GM18508 (cell line): ENCODE results near the gene EMID1.

ENCODE experiments used
- ATAC-seq: cut with Tn5 transposase; IDR thresholded peaks from one replicate; pipeline ENCODE4 v1.9.1; 2021; ENCODE audit warnings: moderate number of reproducible peaks; ENCODE audit not compliant: insufficient read depth, unreplicated experiment

Gene EMID1

DNA sequence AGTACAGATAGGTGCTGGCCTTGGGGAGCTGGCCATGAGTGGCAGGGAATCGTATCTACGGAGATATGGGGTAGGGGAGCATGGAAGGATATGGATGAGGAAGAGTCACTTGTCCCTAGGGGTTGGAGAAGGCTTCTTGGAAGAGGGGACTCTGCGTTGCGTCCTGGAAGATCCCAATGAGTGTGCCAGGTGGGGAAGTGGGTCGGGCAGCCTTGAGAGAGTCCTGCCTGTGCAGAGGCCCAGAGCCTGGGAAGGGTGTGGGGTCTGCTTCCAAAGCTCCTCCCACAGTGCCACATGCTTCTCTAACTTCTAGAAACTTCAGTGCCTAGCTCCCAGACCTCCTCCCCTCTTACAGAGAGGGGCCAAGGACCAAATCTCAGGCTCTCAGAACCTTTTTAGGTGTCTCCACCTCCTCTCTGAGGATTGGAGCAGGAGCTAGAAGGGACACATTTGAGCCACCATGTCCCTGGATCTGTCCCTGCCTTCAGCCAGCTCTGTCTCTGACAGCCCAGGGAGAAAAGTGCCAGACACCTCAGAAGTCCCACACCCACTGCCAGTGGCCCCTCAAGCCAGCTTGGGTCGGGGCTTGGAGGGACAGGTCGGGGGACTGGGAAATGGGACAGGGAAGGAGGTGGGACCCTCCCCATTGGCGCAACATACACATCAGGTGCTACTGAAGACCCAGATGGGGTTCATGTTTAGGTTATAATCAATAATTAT is 51.1 kb downstream of the EMID1 start:
- no peak for ATAC-seq

DNA sequence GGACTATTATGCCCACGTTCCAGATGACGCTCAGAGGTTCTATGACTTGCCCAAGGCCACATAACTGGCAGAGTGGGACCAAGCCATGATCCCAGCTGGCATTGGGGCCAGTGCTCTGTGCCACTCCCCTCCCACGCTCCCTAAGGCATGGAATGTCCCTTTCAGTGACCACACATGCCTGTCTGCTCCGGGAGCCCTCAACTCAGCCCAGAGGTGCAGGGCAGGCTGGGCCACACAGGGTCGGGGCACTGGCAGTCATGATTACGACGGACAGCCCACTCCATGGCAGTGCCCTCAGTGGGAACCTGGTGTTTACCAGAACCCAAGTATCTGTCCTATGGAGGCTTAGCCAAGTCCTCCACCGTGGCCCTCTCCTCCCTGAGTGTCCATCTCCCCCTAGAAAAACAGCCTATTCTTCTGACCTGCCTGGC is 52.1 kb downstream of the EMID1 start:
- no peak for ATAC-seq

DNA sequence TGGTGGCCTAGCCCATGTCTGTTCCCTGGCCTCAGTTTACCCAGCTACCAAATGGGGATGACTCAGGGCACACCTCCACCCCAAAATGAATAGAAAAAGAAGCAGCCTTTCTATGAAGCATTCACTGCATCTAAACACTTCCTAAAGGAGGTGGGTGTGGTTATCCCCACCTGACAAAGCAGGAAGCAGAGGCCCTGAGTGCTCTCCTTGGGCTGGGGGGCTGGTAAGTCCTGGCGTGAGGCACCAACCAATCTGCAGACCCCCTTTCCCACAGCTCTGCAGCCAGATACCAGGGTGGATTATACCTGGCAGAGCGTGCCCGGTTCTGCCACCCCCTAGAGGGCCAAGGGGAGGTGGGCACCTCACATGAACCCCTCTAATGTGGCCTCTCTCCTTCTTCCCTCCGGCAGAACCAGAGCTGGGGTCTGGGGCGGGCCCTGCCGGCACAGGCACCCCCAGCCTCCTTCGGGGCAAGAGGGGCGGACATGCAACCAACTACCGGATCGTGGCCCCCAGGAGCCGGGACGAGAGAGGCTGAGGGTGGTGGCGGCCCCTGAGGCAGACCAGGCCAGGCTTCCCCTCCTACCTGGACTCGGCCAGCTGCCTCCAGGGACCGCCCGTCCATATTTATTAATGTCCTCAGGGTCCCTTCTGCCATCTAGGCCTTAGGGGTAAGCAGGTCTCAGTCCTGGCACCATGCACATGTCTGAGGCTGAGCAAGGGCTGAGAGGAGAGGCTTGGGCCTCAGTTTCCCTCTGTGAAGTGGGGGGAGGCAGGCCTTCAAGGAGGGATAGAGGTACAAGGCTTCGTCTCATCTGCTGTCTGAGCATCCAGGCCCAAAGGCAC is 52.9 kb downstream of the EMID1 start:
- ATAC-seq: no peak

DNA sequence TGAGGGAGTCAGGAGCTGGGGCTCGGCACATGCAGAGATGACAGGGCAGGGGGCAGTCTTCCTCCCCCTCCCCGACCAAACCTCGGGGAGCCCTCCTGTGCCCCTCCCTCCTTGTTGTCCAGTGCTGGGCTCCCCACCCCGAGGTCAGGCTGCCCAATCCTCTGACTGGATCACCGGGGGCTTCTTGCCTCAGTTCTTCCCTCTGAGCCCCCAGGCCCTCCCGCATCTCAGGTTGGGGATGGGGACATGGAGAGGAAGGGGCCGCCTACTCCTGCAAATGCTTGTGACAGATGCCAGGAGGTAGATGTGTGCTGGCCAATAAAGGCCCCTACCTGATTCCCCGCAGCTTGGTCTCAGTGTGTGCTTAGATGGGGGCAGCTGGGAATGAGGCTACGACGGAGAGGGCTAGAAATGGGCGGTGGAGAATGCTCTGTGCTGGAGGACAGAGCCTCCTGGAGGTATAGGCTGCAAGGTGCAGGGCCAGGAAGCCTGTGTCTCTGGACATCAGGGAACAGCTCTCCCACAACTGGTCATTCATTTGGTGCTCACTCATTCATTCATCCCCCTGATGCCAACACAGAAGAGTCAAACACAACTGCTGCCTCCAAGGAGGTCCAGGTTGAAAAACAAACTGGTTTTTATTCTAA is 53.7 kb downstream of the EMID1 start:
- ATAC-seq: no peak

DNA sequence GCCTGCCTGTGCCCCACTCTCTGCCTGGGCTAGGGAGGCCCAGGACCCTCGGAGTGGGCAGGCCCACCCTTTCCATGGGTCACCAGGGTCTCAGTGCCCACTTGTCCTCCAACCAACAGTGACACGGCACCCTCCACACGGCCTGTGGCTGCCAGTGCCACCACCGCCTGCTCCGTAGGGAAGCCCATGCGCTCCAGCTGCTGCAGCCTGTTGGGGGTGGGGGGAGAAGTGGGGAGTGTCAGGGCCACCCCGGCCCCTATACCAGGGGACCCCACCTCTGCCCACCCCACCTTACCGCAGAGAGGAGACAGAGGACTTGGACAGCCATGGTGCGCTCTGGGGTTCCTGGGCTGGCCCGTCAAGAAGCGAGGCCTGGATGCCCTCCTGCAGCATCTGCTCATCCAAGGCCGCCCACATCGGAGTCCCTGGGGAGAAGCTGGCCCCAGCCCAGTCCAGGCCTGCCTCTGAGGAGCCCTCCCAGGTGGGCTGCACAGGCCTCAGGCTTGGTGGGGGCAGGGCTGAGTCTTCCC is 54.4 kb downstream of the EMID1 start:
- no peak for ATAC-seq

DNA sequence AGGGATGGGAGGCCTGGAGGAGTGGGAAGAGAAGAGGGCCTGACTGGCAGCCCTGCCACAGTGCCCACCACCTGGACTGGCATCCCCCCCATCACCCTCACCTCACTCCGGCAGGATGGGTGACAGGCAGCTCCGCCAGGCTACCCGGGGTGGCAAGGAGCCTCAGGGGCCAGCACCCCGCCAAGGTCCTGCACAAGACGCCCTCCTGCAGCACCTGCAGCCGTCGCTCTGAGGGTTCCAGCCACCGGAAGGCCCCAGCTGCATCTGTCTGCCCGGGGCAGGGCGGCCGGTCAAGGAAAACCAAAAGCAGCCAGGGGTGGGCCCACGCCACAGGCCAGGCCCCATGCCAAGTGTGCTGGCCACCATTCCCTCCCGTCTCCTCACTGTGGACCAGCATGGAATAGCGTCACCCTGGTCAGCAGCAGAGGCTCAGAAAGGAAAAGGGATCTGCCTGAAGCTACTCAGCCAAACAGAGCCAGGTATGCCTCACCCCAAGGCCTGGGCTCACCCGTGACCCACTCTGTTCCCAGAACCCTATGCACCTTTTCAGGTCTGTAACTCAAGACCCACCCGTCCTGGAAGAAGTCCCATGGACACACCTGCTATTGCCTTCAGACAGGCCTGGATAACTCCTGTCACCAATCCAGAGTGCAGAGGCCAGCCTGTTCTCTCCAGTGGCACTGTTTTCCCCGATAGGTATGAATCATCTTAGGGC is 55.1 kb downstream of the EMID1 start:
- no peak for ATAC-seq

DNA sequence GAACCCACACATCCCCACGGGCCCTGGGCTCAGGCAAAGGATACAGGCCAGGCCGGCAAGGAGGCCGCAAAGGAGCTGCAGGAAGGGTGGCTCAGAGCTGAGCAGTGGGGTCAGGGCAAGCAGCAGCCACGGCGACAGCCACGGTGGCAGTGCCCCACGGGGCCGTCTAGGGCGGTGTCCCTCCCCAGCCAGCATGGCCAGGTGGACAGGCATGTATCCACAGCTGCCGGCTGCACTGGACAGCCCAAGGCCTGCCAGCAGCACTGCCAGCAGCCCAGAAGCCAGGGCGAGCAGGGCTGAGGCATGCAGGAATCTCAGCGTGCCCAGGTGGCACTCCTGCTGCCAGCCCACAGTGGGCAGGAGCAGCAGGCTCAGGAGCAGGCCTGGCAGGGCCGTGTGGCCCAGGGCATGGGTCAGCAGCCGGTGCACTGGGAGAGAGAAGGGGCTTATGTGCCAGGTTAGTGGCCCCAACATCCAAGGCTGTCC is 58.1 kb downstream of the EMID1 start:
- no peak for ATAC-seq

DNA sequence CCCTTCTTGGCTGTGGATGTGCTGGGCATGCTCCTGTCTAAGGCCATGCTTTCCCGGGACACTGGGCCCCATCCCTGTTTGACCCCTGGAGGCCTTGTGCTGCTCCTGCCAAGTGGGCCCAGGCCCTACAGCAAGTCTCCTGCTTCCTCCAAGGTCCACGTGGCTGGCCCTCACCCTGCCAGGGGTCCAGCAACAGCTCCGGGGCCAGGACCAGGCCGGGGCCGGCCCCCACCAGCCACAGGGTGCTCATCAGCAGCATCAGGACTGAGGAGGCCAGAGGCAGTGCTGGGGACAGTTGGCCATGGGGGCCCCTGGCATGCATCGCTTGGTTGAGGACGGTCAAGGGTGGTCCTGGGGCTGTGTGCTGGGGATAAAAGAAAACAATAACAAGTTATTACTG is 59.6 kb downstream of the EMID1 start:
- ATAC-seq: no peak

DNA sequence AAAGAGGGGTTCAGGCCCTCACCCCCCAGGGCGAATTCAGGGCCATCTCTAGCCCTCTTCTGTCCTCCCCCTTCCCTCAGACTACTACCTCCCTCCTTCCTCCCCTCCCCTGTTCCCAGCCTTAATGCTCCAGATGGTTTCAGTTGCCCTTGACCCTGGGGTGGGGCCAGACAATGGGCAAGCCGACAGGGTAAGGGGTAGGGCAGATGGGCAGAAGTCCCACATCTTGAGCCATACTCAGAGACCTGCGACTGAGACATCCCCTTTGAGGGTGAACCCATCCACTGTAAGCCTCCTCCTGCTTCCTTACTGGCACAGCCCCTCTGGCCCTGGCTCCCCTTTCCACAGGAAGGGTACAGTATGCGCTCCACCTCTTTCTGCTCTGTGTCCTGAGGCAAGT is 60.2 kb downstream of the EMID1 start:
- no peak for ATAC-seq

DNA sequence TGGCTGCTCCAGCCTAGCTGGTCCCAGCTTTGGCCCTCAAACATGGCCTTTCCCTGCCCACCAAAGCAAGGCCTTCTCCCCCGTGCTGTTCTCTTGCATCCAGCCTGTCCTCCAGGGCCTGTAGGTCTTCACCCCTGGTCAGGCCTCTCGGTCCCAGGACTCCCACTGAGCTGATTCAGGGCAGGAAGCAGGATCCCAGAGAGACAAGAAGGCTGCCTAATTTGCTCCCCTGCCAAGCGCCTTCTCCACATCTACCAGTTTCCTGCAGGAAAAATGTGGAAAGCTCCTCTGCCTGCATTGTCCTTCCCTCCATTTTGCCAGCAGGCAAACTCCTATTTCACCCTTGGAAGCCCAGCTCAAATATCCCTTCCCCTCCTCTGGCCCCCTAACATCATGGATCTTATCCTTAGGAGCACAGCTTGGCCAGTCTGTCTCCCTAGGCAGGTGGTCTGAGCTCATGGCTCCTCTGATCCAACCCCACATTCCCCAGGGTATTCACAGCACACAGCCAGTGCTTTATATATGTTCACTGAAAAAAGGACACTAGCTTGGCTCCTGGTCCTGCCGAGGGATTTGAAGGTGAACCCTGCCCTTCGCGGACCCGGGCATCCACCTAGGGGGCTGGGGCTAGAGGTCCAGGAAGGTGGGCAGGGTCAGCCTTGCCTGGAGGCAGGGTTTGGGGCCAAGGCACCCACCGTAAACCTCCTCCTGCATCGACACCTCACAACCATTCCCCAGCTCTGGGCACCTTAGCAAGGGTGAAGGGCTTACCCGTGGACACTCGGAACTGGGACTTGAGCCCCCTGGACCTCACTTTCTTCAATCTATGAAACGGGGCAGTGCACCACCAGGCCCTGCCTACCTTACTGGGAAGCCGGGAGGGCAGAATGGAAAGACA is 61.1 kb downstream of the EMID1 start:
- ATAC-seq: no peak

DNA sequence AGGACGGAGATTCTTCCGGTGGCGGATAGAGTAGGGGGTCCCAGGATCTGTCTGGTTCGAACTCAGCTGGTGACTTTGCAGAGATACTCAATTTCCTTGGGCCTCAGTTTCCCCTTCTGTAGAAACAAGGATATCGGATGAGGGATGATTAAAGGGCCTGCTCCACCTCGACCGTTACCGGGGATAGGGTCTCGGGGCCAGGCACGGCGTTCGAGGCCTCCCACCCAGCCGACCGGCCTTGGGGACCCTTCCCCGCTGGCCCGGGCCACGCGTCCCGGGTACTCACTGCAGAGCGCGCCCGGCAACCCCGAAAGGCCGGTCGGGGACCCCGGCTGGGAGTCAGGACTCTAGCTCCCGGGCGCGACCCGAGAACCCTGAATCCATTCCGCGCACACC is 61.8 kb downstream of the EMID1 start:
- no peak for ATAC-seq

DNA sequence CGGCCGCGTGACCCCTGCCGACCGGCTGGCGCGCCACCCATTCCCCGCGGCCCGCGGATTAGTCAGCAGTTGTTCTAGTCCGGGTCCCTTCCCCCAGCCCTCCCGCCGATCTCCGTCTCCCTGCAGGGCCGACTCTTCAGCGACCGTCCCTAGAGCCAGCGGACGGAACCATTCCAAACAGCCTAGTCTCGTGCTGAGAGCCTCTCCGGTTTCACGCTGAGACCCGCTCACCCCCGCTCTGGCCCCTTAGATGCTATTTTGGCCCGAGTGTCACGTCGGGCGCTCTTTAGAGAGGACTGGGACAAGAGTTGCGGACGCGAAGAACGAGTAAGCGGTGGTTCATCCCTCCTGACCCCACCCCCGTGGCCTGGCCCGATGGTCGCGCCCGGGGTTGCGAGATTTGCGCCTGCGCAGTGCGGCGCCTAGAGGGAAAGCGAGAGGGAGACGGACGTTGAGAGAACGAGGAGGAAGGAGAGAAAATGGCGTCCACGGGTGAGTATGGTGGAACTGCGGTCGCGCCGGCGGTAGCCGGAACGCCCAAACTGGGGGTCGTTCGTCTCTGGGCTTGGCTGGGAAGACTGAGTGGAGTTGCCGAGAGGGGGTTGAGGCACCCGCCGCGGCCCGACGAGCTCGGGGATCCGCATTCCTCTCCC is 62.3 kb downstream of the EMID1 start, which contains the start of the genes EWSR1 and RHBDD3:
Gene EWSR1, plus strand, starts transcription at position 411 of the 653 bp plus-strand sequence. Its CDS starts 69 bp downstream, at position 480.
Gene RHBDD3, minus strand, starts transcription at position 124 of the 653 bp plus-strand sequence. CDS start 2,355 bp downstream, outside the sequence.
- ATAC-seq: no peak

DNA sequence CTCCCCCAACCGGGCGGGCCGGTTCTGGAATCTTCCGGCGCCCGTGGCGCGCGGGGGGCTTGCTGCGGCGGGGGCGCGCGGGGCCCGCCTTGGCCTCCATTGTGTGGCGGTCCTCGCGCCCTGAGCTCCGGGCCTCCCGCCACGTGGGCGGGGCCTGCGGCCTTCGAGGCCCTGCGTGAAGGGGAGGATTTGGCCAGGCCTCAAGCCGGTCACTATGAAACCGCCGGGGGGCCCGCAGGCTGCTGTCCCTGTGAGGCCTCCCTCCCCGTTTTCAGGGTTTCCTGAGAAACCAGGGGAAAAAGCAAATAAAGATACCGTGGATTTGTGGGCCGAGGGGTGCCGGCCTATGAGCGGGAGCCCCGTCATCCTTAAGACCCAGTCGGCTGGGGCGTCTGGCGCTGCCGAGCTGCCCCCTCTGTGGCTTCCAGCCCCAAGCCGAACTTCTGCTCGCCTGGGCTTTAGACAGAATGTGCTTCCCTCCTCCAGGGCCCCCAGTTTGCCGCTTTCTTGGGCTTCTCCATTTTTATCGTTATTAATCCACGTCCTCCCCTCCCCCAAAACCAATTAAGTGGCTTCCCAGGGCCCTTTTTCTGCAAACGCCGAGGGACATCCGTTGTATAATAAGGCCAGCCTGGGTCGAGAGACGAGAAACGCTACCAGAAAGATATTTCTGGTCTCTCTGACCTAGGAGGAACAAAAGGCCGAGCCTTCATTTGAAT is 63.0 kb downstream of the EMID1 start:
- ATAC-seq: no peak

DNA sequence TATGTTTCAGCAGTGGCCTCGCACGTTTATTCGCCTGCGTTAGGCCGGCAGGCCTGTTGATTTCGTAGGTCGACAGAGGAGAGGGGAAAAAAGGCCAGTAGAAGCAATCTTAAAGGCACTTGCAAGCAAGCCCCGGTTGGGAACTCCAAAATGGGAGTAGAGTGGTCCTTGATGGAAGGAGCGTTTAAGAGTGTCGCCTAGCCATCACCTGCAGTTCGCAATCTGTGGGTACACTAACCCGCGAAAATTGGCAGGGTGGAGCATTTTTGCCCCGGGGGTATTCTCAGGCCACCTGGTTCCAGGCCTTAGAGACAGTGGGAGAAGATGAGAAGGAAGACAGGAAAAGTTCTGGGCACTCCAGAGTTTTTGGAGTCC is 63.5 kb downstream of the EMID1 start:
- no peak for ATAC-seq

DNA sequence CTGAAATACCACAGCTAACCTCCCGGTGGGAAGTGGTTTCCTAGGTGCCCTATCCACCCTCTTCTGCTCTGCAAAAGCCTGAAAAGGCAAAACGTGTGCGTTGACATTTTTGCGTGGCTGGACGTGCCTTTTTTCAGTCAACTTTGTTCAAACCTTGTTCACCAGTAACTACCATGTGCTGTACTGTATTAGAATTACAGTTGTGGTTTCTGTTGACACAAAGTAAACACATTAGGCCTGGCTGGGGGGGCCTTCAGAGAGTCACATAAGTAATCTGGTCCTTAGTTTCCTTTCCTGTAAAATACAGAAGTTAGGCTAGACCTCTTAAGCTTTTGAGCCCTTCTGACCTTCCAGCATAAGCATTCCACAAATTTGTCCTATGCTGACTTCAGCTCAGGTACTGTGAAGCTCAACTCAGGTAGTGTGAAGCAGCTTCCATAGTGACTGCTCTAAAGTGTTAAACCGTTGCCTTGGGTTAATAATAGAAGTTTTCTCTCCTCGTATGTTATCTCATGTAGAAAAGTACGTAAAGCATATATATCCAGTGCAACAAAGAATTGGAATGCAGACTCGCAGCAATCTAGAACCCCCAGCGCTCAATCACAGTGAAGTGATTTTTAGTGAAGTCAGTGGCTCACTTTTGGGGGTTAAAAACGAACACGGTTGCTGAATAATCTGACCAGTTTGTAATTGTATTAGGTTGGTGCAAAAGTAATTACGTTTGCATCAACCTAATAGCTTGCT is 64.2 kb downstream of the EMID1 start:
- ATAC-seq: no peak

DNA sequence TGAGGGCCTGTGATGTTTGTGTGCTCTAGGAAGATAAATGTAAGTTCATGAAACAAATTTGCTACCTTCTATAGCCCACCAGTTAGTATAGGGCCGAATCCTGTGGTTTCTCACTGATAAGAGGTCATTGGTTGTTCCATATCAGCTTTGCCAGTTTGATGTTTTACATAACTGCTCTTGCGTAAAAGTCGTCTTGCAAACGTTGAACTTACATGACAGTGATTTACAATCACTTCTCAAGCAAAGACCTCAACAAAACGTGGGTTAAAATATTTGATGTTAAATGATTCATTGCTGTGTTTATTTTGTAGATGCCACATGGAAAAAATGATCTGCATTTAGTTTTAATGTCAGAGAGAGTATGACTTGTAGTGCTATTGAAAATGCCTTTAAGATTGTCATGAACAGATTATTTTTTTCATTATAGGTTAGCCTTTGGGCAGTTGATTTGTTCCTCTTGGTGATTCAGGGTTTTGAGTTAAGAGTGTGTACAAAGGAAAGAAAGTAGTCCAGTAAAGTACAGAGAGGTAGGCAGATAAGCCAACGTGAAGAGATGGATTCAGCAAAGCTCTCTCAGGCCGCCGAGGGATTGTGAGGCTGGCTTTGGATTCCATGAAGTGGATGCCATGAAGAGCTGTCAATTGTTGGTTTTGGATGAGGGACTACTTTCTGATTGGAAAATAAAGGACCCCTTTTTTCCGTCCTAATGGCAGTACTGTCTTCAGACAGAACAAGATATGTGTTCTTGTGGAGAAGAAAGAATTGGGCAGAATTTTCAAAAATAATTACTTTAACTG is 65.0 kb downstream of the EMID1 start:
- no peak for ATAC-seq
